G401.6 (cell line): Measurements from ENCODE around the gene SMYD2.

Experiments used
- FAIRE-seq: peaks from 2 replicates; lab custom pipeline; 2012; peaks lifted over from hg19 to GRCh38; lab: Jason Lieb, UNC

The SMYD2 gene

DNA sequence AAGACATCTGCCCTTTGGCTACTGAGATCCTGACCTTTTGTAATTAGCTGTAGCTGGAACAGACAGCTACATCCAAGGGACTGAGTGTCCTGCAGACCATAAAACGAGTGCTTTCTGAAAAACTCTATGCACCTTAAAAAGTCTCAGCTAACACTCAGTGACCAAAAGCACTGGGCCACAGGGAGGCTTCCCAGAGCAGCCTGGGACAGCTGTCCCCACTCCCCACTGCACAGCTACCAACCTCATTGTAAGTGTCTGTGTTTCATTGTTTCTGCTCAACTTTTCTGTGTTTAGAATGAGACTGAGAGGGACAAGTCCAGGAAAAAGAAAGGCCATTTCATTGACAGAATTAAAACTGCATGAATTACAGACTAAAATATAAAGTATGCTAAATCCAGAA is 80.7 kb downstream of the SMYD2 start:
- FAIRE-seq = no peak

DNA sequence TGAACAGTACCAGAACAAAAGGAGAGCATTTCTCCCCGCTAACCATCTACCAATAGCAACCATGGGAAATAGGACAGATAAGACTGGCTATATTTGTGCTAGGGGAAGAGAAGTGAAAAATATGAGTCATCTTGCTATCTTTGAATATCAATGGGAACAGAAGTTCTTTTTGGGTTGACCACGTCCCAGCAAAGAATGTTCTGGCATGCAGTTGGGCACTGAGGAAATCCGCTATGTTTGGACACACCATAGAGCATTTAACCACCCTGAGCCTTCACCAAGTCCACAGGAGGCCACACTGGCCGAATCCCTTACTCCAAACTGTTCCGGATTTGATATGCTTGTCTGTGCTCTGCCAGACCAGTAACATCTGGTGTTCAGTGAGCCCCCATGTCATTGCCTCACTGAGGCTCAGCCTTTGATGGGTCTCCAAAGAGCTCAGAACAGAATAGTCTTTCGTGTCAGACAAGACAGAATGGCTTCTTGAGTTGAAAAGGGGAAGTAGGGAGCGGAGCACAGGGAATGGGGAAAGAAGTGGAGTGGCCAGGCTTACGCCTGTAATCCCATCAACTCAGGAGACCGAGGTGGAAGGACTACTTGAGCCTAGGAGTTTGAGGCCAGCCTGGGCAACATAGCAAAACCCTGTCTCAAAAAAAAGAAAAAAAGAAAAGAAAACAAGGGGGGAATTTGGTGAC is 81.4 kb downstream of the SMYD2 start:
- FAIRE-seq = no peak

GRCh38 chr1:214363386-214363785 is 82.4 kb downstream of the SMYD2 start:
- FAIRE-seq = no peak

DNA sequence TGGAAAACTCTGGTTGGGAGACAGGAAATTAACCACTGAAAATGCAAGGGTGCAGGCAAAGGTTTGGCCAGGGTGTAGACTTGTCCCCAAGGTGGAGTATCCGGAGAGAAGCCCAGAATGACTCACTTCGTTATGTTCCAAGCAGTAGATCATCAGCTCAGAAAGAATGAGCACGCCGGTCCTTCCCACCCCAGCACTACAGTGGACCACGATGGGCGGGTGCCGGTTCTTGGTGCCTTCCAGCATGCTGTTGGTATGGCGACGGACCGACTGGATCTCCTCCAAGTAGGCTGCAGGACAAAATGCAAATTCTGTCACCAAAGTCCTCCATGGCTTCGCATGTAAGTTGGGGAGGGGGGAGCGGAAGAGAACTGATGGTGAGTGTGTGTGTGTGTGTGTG is 83.4 kb downstream of the SMYD2 start:
- no peak for FAIRE-seq

GRCh38 chr1:214364786-214365295 is 83.9 kb downstream of the SMYD2 start:
- no peak for FAIRE-seq

DNA sequence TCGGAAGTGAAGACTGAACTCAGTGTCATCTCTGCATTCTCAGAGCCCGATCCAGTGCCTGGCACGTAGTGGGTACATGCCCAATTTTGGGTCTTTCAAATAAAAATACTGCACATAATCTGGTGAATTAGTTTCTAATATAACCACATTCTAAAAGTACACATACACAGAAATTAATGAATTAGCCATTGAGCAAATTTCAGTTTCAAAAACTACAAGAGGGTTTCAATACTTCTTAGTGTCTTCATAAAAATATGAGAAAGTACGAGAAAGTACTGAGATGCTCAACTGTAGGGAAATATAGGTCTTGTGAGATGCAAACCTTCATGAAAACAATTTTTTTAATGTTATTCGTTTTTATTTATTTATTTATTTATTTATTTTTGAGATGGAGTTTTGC is 86.9 kb downstream of the SMYD2 start:
- FAIRE-seq = no peak

GRCh38 chr1:214369364-214369763 is 88.4 kb downstream of the SMYD2 start:
- FAIRE-seq = no peak

- FAIRE-seq = no peak
Measured at GRCh38 chr1:214370615-214371014, 89.7 kb downstream of the SMYD2 start.

- FAIRE-seq = no peak
Measured at GRCh38 chr1:214372092-214372491, 91.1 kb downstream of the SMYD2 start.

- no peak for FAIRE-seq
Measured at GRCh38 chr1:214377485-214377884, 96.5 kb downstream of the SMYD2 start.

DNA sequence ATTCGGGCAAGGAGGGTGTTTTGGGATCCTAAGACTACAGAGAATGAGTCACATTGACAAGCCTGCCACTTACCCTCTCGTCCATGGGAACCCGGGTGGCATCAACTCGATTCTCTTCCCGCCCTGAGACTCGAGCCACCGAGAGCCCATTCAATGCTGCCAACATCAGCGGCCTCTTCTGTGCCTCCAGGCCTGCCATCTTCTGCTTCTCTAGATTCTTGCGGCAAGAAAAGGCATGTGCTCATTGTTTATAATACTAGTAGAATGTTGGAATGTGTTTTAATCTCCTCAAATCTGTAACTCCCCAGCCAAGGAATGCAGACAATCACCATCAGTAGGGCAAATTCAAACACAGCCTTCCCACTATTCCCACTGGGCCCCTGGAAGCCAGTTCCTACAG is 96.9 kb downstream of the SMYD2 start:
- FAIRE-seq = no peak

- FAIRE-seq = no peak
Measured at GRCh38 chr1:214378492-214378891, 97.5 kb downstream of the SMYD2 start.

DNA sequence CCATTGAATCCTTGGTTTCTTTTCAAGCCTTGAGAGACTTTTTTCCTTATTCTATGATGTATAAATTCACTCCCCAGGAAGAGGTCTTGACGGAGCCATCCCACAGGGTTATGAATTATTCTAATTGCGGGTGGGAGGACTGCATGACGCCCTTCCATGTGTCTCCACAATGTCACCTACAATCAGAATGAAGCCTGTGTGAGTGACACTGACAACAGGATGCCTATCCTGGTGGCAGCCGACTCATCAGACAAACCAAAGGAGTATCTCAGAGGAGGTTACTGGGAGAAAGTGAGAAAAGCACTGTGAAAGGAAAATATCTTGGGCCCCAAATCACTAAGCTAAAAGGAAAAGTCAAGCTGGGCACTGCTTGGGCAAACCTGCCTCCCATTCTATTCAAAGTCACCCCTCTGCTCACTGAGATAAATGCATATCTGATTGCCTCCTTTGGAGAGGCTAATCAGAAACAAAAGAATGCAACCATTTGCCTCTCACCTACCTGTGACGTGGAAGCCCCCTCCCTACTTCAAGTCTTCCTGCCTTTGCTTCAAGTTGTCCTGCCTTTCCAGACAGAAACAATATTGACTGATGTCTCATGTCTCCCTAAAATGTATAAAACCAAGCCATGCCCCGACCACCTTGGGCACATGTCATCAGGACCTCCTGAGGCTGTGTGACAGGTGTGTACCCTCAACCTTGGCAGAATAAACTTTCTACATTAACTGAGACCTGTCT is 98.4 kb downstream of the SMYD2 start:
- no peak for FAIRE-seq

GRCh38 chr1:214380396-214380795 is 99.4 kb downstream of the SMYD2 start:
- no peak for FAIRE-seq

- FAIRE-seq = no peak
Measured at GRCh38 chr1:214380986-214381695, 100.2 kb downstream of the SMYD2 start.

GRCh38 chr1:214383381-214384372 is 102.7 kb downstream of the SMYD2 start:
- FAIRE-seq = no peak

GRCh38 chr1:214384373-214385079 is 103.6 kb downstream of the SMYD2 start:
- FAIRE-seq = no peak

GRCh38 chr1:214385428-214385827 is 104.5 kb downstream of the SMYD2 start:
- FAIRE-seq = no peak

DNA sequence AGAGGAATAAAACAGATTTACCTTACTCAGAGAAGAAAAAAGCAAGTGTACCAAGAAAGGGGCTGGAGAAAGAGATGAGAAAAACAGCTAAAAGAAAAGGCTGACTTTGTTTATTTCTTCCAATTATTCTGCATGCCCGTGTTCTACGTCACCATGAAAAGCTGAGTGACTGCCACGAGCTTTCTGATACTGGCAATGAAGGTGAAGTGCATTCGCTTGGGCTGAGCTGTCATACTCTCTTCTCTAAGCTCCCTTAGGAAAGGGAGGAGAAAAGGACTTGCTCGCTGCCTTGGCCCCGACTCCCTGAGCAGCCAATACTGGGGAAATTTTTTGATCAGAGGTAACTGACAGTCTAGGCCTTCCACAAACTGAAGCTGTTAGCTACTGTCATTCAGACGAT is 105.4 kb downstream of the SMYD2 start:
- FAIRE-seq = no peak
